Erythroblast (primary cell): ENCODE data around the gene KCNG4.

Experiments used
- DNase-seq, 2 experiments: peaks; one replicate each; lab custom pipeline; 2025; lab: John Stamatoyannopoulos, UW
- GATA1 ChIP-seq: IDR thresholded peaks from 2 replicates; pipeline ENCODE4 v1.6.1; 2011; ENCODE audit warnings: low read depth, mild to moderate bottlenecking, control low read depth, low read length, moderate library complexity
- POLR2A ChIP-seq: IDR thresholded peaks from 2 replicates; pipeline ENCODE4 v1.6.1; 2011; ENCODE audit warnings: mild to moderate bottlenecking, low read length

The KCNG4 gene

DNA sequence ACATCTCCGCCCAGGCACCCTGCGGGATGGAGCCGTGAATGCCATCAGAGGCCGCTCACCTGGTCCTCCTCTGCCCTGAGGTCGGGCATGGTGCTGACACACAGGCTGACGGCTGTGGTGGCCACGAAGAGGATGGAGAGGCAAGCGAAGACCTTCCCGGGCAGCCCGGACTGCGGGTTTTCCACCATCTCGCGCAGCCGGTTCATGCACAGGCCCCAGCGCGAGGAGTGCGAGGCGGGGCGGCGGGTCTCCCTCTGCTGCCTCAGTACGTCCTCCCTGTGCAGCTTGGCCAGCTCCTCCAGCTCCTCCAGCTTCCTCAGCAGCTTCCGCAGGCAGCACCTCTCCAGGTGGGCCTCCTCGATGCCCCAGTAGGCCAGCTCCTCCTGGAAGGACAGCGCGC is 3.1 kb downstream of the KCNG4 start:
- no peak for DNase-seq
- no peak for TF ChIP-seq GATA1
- TF ChIP-seq POLR2A = no peak

DNA sequence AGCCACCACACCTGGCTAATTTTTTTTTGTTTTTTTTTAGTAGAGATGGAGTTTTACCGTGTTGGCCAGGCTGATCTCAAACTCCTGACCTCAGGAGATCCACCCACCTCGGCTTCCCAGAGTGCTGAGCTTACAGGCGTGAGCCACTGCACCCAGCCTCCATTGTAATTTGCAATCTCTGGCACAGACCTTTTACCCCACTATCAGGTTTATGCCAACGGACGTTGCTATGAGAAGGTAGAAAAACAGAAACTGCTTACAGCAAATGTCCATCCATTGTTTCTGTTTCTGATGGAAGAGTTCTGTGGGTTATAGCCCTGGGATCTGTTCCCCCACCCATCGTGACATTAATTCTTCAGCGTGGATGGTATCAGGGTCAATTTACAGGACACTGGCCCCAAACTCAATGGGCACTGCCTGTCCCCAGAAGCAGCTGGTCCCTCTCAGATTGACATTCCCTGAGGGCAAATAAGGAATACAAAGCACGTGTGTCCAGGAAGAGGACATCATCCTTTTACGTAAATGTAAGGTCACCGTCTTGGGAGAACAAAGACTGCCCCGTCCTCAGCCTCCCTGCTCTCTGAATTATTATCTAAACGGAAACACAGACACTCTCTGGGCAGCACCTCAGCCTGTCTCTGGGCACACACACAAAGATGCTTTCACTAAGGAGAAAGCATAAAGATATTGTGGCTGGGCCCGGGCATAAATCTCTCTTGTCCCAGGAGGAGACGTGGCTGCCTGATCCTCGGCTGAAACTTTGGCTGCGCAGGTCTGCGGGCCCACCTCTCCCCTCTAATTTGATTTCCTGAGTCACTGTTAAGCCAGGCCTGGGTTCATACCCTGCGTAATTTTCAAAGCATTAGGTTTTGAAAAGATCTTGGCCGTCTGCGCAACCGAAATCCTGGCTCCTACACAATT is 5.2 kb downstream of the KCNG4 start:
- TF ChIP-seq GATA1 (no peak), POLR2A (no peak)
- no peak for DNase-seq

DNA sequence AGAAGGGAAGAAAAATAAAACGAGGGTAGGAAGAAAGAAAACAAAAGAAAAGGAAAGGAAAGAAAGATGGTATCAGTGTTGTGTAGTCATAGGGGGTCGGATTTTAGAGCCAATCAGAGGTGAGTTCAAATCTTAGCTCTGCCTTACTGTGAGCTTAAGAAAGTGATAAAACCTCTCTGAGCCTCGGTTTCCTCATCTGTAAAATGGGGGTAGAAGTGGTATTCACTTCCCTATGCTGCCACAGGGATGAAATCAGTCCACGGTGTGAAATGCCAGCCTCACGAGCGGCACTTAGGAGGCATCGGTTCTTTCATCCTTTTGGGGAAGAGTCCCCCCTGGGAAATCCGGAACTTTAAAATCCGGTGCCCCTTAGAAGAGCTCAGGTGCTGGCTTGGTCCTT is 6.1 kb downstream of the KCNG4 start:
- TF ChIP-seq POLR2A (no peak), GATA1 (no peak)
- no peak for DNase-seq

DNA sequence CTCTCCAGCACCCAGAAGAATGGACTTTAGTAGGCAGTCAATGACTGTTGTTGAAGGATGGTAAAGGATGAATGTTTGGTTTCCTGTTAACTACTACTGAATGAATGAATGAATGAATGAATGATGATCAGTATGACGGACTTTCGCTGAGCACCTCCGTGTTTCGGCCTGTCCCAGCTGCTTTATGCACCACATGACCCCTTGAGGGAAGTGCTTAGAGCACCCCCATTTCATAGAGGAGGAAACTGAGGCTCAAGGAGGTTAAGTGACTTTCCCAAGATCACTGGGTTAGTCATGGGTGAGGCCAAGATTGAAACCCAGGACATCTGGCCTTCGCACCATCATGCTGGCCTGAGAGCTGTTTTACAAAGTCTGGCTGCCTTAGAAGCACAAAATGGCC is 6.8 kb downstream of the KCNG4 start:
- DNase-seq = no peak
- TF ChIP-seq GATA1 = no peak

DNA sequence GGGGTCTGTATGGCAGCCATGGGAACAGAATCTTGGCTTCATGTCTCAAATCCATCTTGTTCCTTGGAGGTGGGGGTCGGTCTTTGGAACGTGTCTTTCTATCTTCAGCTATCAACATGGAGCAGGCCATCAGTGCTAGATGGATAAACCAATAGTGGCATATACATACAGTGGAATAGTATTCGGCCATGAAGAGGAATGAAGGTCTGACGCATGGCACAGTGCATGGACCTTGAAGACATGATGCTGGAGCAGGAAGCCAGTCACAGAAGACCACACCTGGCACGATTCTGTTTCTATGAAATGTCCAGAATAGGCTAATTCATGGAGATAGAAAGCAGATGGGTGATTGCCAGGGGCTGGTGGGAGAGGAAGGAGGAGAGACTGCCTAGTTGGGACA is 7.8 kb downstream of the KCNG4 start:
- TF ChIP-seq POLR2A = no peak
- TF ChIP-seq GATA1 = no peak
- no peak for DNase-seq

DNA sequence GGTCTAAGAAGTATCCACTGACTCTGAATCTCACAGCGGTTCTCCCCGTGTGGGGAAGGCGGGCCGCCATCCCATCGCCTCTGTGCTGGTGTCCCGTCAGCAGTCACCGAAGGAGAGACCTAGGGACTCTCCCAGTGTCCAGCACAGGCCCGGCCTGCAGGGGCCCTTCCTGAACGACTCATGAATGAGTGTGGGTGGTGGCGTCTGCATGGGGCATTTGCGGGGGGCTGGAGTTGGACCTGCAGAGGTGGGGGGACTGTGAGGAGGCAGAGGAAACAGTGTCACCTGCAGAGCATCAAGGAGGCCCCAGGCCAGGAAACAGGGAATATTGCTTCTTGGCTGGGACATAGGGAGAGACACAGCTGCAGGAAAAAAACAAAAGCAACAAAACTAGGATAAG is 10.3 kb downstream of the KCNG4 start:
- no peak for DNase-seq
- TF ChIP-seq POLR2A = no peak
- no peak for TF ChIP-seq GATA1

DNA sequence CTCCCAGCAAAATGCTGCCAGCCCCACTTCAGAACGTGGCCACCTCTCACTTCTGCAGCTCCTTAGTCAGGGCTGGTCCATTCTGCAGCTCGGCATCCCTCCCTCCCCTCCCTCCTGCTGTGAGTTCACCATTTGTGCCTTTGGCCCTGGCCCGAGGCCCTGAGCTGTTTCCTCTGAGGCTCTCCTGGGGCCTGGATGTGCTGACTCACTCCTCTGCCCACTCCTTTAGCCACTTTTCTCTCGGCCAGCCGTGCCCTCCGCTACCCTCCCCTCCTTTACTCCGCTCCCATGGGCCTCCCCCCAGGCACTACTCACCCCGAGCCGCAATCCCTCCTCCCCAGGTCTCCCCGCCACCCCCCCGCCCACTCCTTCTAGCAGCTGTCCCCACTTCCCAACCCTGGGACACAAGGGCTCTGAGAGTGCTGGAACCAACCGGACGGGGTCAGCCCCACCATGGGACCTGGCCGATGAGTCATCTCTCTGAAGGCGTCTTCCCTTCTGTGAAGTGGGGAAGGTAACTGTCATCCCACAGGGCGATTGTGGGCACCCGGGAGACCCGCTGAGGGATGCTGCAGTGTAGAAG is 11.5 kb downstream of the KCNG4 start:
- TF ChIP-seq POLR2A = no peak
- TF ChIP-seq GATA1 = no peak
- DNase-seq = no peak

DNA sequence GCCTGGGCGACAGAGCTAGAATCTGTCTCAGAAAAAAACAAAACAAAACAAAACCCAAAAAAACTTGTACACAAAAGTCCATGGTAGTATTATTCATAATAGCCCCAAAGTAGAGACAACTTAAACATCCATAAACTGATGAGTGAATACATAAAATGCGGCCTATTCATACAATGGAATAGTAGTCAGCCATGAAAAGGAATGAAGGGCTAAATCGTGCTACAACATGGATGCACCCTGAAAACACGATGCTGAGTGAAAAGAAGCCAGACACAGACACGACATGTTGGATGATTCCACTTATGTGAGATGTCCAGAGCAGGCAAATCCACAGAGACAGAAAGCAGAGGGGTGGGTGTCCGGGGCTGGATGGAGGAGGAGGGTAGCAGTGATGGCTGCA is 12.3 kb downstream of the KCNG4 start:
- no peak for DNase-seq
- TF ChIP-seq GATA1 (no peak), POLR2A (no peak)

DNA sequence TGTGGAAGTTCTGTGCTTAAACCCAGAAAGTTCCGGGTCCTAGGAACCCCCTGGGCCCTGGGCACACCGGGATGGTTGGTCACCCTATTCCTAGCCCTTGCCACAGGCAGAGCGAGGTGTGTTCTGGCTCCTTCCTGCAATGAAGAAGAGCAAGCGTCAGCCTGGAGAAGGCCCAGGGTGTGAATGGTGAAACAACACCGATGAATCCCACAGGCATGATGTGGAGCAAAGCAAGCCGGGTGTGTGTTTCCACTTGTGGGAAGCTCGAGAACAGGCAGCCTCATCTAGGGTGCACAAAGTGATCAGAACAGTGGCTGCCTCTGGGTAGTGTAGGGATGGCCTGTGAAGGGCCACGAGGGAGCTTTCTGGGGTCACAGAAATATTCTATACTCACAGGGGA is 13.8 kb downstream of the KCNG4 start:
- DNase-seq = no peak
- no peak for TF ChIP-seq GATA1
- no peak for TF ChIP-seq POLR2A

DNA sequence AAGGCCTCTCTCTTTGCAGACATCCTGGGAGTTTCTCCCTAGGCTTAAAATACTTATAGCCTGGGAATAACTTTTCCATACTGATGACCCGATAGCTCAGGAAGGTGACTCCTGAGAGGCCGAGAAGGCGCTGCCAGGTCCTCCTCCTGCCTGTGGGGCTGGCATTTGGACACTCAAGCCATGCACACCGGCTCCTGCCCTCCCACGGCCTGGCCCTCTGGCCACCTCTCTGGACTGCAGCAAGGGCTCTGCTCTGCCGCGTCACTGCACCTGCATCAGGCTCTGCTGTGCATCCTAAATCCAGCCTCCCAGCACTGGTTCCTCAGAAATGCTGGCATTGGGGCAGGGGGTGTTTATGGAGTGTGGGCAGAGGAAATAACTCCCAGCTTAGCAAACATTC is 14.2 kb downstream of the KCNG4 start:
- no peak for DNase-seq
- TF ChIP-seq GATA1 = no peak
- no peak for TF ChIP-seq POLR2A

DNA sequence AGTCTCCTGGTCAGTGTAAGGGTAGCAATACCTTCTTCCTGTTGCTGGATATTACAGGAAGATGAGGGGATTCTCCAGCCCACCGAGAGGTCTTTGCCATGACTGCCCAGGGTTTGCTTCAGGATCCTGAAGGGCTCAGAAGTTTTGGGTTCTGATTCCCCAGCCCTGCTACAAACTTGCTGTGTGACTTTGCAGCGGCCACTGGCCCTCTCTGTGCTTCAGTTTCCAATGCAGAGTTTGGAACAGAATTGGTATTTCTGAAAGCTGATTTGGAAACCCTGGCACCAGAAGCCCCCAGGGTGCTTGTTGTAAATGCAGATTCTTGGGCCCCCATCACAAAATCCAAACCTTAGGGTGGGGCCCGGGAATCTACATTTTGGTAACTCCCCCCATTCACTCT is 14.7 kb downstream of the KCNG4 start:
- DNase-seq = no peak
- TF ChIP-seq POLR2A (no peak), GATA1 (no peak)

DNA sequence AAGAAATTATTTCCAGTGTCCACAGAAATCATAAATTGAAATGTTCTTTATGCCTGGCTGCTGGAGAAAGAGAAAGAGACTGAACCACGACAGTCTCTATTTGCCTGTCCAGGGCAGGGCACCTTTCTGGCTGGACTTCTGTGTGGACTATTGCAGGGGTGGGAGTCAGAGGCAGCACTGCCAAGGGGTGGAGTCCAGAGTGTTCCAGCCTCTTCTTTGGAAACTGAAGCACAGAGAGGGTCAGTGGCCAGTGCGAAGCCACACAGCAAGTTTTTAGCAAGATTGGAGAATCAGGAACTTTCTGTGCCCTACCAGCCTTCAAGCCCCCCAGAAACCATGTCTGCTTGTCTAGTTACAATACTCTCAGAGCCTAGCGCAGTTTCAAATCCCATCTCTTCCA is 15.3 kb downstream of the KCNG4 start:
- TF ChIP-seq GATA1 (no peak), POLR2A (no peak)
- DNase-seq = no peak

DNA sequence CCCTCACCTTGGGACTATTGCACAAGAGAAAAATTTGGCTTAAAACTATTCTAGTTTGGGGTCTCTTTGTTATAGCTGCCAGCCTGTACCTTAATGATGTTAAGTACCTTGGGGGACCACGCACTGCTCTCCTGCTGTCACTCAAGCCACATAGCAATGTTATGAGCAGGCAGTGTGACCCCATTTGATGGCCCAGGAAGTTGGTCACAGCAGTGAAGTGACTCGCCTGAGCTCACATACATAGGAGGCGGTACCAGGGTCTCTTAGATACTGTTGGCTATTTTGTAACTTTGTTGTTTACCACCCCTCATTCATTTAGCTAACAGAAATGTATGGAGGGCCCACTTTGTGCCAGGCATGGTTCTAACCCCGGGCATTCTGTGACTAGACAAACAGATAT is 16.4 kb downstream of the KCNG4 start:
- TF ChIP-seq GATA1 (no peak), POLR2A (no peak)
- DNase-seq = no peak

DNA sequence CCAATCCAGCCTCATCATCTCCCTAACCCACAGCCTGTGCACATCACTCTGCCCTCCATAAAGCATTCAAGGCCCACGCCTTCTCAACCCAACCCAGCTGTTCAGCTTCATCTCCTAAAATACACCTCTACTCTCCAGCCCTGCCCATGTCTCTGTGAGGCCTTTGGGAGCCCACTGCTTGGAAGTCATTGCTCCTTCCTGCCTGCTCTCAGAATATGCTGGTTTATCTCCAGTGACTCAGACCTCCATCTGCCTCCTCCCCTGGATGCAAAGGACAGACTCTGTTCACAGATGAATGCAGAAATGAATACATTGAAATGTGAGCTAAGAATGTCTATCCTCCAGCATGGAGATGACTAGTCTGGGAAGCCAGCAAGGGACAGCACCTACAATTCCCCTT is 19.0 kb downstream of the KCNG4 start:
- DNase-seq = no peak

DNA sequence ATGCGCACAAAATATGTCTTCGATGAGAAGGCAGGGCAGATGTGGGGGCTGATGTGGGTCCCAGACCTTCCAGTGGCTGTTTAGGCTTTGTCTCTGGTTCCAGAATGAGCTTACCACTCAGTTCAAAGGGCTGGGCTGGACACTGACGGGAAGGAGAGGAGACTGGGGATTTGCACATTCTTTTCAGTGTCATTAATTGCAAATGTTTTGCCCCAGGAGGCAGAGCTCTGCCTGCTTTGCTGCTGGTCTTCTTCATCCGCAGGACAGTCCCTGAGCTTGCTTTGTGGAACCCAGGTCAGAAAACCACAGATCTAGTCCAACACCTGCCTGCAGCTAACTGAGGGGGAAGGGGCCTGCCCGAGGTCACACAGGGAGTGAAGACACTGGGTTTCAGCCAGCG is 20.9 kb downstream of the KCNG4 start:
- TF ChIP-seq GATA1 (no peak), POLR2A (no peak)
- no peak for DNase-seq

More for the DNA sequence above, 19.0 kb downstream of the KCNG4 start:
- TF ChIP-seq POLR2A (no peak), GATA1 (no peak)
